Measurements from ENCODE around the gene ANP32A.

The ANP32A gene

GRCh38 chr15:68739390-68740080 is 81.2 kb downstream of the ANP32A start:
- DNase-seq, result no peak

- DNase-seq, result no peak
These were observed 85.1 kb downstream of the ANP32A start for GRCh38 chr15:68735610-68736009.

GRCh38 chr15:68734881-68735280 is 85.8 kb downstream of the ANP32A start:
- no peak for DNase-seq

GRCh38 chr15:68734352-68734751 is 86.3 kb downstream of the ANP32A start:
- DNase-seq, result no peak

- no peak for DNase-seq
These were observed 87.0 kb downstream of the ANP32A start for GRCh38 chr15:68733666-68734065.

- no peak for DNase-seq
These were observed 88.2 kb downstream of the ANP32A start for GRCh38 chr15:68732451-68732850.

GRCh38 chr15:68730976-68731897 is 89.5 kb downstream of the ANP32A start:
- no peak for DNase-seq

GRCh38 chr15:68730471-68730919 is 90.2 kb downstream of the ANP32A start:
- peak; percentile 5 for DNase-seq

- no peak for DNase-seq
These were observed 90.8 kb downstream of the ANP32A start for GRCh38 chr15:68729789-68730411.

All from NCI-H146 (cell line).